Fibroblast of lung (primary cell): Measurements from ENCODE around the gene HLA-DOA. TPM values are rescaled to one million over a fixed set of nuclear protein-coding genes. Genes with fewer than 3 reads are reported as not detected.

ENCODE experiments used
- DNase-seq, 2 donors: peaks; one replicate each; pipeline versions ENCODE4 v3.0.0 to v3.0.0-alpha.2; 2010; ENCODE audit warnings: low read depth in 2 of 2
- H2AFZ ChIP-seq: 2 replicates; pipeline ENCODE4 v1.5.1; 2012; ENCODE audit warnings: low read length, control low read depth, inconsistent platforms
- H3K27ac ChIP-seq: 2 replicates; pipeline ENCODE4 v1.5.1; 2011; ENCODE audit warnings: low read length, control low read depth; ENCODE audit not compliant: insufficient read depth
- H3K27me3 ChIP-seq: 2 replicates; pipeline ENCODE4 v1.5.1; 2011; ENCODE audit warnings: mild to moderate bottlenecking, low read length; ENCODE audit not compliant: control insufficient read depth, insufficient read depth
- H3K36me3 ChIP-seq: 2 replicates; pipeline ENCODE4 v1.5.1; 2011; ENCODE audit warnings: low read length; ENCODE audit not compliant: control insufficient read depth, insufficient read depth
- H3K4me1 ChIP-seq: 2 replicates; pipeline ENCODE4 v1.5.1; 2011; ENCODE audit warnings: low read length; ENCODE audit not compliant: control insufficient read depth, insufficient read depth; ENCODE audit errors: extremely low read depth
- H3K4me2 ChIP-seq: 2 replicates; pipeline ENCODE4 v1.5.1; 2011; ENCODE audit warnings: low read length, control low read depth; ENCODE audit not compliant: insufficient read depth; ENCODE audit errors: extremely low read depth
- H3K4me3 ChIP-seq, 4 experiments: fragments of 200-600 bp in 1 of 4; sonication (generic) in 1 of 4; replicated peaks in 1 of 4; 2 replicates each; pipeline ENCODE4 v1.5.1; 2011 to 2016; ENCODE audit warnings: low read length in 4 of 4, low read depth in 3 of 4, mild to moderate bottlenecking in 3 of 4, control low read depth in 2 of 4, inconsistent platforms in 1 of 4, mixed read lengths in 1 of 4; ENCODE audit not compliant: insufficient read depth in 1 of 4; ENCODE audit errors: control extremely low read depth in 1 of 4
- H3K79me2 ChIP-seq: 2 replicates; pipeline ENCODE4 v1.5.1; 2012; ENCODE audit warnings: mild to moderate bottlenecking, low read length, inconsistent platforms; ENCODE audit not compliant: control insufficient read depth, insufficient read depth
- H3K9ac ChIP-seq: 2 replicates; pipeline ENCODE4 v1.5.1; 2011; ENCODE audit warnings: mild to moderate bottlenecking, low read length, control low read depth; ENCODE audit not compliant: insufficient read depth
- H3K9me3 ChIP-seq: 2 replicates; pipeline ENCODE4 v1.5.1; 2012; ENCODE audit warnings: low read depth, low read length; ENCODE audit not compliant: control insufficient read depth, insufficient read depth
- H4K20me1 ChIP-seq: 2 replicates; pipeline ENCODE4 v1.5.1; 2011; ENCODE audit warnings: low read length; ENCODE audit not compliant: control insufficient read depth, insufficient read depth; ENCODE audit errors: extremely low read depth
- EZH2 ChIP-seq: IDR thresholded peaks from 2 replicates; pipeline ENCODE4 v1.5.1; 2012; ENCODE audit warnings: low read length, control low read depth, mild to moderate bottlenecking; ENCODE audit errors: missing control alignments
- polyA plus RNA-seq, 2 donors: library from polyadenylated mRNA; depleted of rRNA in 1 of 2; stranded (reverse) in 1 of 2; unstranded in 1 of 2; fragments of >200 nt; gene quantifications; 2 replicates each; pipeline ENCODE4 v1.2.1, GENCODE V29; 2011 to 2012; ENCODE audit warnings: missing spikeins in 1 of 2
- total RNA-seq: library from RNA; depleted of rRNA; stranded (reverse); fragments of >200 nt; gene quantifications from 2 replicates; pipeline ENCODE4 v1.2.1, GENCODE V29; 2014
- TF ChIP-seq, protein P1 (sequence below), 2 donors: IDR thresholded peaks in 1 of 2; conservative IDR thresholded peaks in 1 of 2; 1 replicate in 1 of 2; 2 replicates in 1 of 2; pipeline ENCODE4 v1.5.1; 2011 to 2012; ENCODE audit warnings: low read length in 2 of 2, control low read depth in 1 of 2, inconsistent platforms in 1 of 2, low read depth in 1 of 2, mild to moderate bottlenecking in 1 of 2

Gene HLA-DOA
- total and polyA plus RNA-seq, 2 donors (not counting 1 experiment from before 2014, with no cell fraction given) = not detected

DNA sequence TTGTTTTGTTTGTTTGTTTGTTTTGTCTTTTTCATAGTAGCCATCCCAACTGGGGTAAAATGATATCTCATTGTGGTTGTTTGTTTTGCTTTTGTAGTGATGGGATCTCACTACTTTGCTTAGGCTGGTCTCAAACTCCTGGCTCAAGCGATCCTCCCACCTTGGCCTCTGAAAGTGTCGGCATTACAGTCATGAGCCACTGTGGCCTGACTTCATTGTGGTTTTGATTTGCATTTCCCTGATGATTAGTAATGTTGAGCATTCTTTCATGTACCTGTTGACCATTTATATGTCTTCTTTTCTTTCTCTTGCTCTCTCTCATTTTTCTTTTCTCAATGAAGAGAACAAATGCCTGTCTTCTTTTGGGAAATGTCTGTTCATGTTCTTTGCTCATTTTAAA, 30.8 kb upstream of the HLA-DOA start:
- no peaks in the 10 kb centered on the region for H3K27me3 ChIP-seq
- no peak overlapping the region for H3K27ac ChIP-seq
- H3K79me2 ChIP-seq = no peaks in the 10 kb centered on the region
- no peak overlapping the region for H3K4me3 ChIP-seq
- no peaks in the 10 kb centered on the region for H4K20me1 ChIP-seq
- no peak overlapping the region for H2AFZ ChIP-seq
- DNase-seq = no peak
- no peak overlapping the region for H3K4me2 ChIP-seq
- no peak overlapping the region for H3K9ac ChIP-seq
- no peaks in the 10 kb centered on the region for H3K36me3 ChIP-seq
- no peaks in the 10 kb centered on the region for H3K4me1 ChIP-seq
- no peaks in the 10 kb centered on the region for H3K9me3 ChIP-seq
- no peak for TF ChIP-seq EZH2
- TF ChIP-seq, protein P1, sequence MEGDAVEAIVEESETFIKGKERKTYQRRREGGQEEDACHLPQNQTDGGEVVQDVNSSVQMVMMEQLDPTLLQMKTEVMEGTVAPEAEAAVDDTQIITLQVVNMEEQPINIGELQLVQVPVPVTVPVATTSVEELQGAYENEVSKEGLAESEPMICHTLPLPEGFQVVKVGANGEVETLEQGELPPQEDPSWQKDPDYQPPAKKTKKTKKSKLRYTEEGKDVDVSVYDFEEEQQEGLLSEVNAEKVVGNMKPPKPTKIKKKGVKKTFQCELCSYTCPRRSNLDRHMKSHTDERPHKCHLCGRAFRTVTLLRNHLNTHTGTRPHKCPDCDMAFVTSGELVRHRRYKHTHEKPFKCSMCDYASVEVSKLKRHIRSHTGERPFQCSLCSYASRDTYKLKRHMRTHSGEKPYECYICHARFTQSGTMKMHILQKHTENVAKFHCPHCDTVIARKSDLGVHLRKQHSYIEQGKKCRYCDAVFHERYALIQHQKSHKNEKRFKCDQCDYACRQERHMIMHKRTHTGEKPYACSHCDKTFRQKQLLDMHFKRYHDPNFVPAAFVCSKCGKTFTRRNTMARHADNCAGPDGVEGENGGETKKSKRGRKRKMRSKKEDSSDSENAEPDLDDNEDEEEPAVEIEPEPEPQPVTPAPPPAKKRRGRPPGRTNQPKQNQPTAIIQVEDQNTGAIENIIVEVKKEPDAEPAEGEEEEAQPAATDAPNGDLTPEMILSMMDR (conservative IDR thresholded peaks at IDR 0.05 in 1 of 2, IDR thresholded peaks at IDR 0.05 in 1 of 2; ENCODE audit: low read depth in 1 of 2, low read length in 2 of 2) = no peak

DNA sequence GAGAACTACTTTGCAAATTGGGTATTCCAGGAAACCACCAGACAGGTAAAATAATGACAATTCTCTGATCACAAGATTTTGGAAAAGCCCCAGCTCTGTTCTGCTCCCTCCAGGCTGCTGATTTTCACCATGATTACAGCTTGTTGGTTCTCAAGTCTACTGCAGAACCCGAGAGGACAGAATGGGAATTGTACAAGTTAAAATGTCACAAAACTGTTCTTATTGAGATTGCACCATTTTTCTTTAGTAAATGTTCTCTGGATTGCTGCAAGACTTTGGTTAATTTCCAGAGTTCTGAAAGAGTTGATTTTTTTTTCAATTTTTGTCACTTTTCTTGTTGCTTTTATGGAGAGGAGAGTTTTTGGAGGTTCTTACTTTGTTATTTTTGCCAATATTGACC, 27.1 kb upstream of the HLA-DOA start:
- Histone ChIP-seq H4K20me1 (no peaks in the 10 kb centered on the region), H3K4me2 (no peak overlapping the region), H3K9me3 (no peaks in the 10 kb centered on the region), H3K9ac (no peak overlapping the region), H2AFZ (no peak overlapping the region), H3K79me2 (no peaks in the 10 kb centered on the region), H3K27me3 (no peaks in the 10 kb centered on the region), H3K4me1 (no peaks in the 10 kb centered on the region), H3K4me3 (no peak overlapping the region), H3K27ac (no peak overlapping the region), H3K36me3 (no peaks in the 10 kb centered on the region)
- DNase-seq = no peak
- TF ChIP-seq, protein P1 (conservative IDR thresholded peaks at IDR 0.05 in 1 of 2, IDR thresholded peaks at IDR 0.05 in 1 of 2; ENCODE audit: low read depth in 1 of 2, low read length in 2 of 2) = no peak
- no peak for TF ChIP-seq EZH2

- no peaks in the 10 kb centered on the region for H3K79me2 ChIP-seq
- H3K27me3 ChIP-seq = peaks cover 8% of the 10 kb centered on the region
- H2AFZ ChIP-seq = no peak overlapping the region
- H4K20me1 ChIP-seq = no peaks in the 10 kb centered on the region
- no peak for DNase-seq
- no peaks in the 10 kb centered on the region for H3K9me3 ChIP-seq
- no peak overlapping the region for H3K9ac ChIP-seq
- TF ChIP-seq, protein P1 (conservative IDR thresholded peaks at IDR 0.05 in 1 of 2, IDR thresholded peaks at IDR 0.05 in 1 of 2; ENCODE audit: low read depth in 1 of 2, low read length in 2 of 2) = no peak
- TF ChIP-seq EZH2 = no peak
- H3K4me1 ChIP-seq = no peaks in the 10 kb centered on the region
- no peak overlapping the region for H3K27ac ChIP-seq
- H3K4me3 ChIP-seq = no peak overlapping the region
- H3K36me3 ChIP-seq = no peaks in the 10 kb centered on the region
- no peak overlapping the region for H3K4me2 ChIP-seq
These were observed 25.2 kb upstream of the HLA-DOA start for GRCh38 chr6:33034554-33034953.
